ENCODE measurements around the gene LSAMP.

GRCh38 chr3:115968871-115969270, 476.4 kb downstream of the LSAMP start:
- TF ChIP-seq CTCF (conservative IDR thresholded peaks at IDR 0.05; ENCODE audit: low read depth, low read length) = no peak
- no peak for TF ChIP-seq SMC3 (IDR thresholded peaks at IDR 0.05; ENCODE audit: low read depth, low read length)
- TF ChIP-seq MAFK (IDR thresholded peaks at IDR 0.05; ENCODE audit: low read depth, low read length) = no peak
- TF ChIP-seq POLR2A (IDR thresholded peaks at IDR 0.05; ENCODE audit: low read depth, low read length) = no peak
- no peak for TF ChIP-seq RCOR1 (IDR thresholded peaks at IDR 0.05; ENCODE audit: insufficient replicate concordance, low read length)
- TF ChIP-seq NFE2L2 (IDR thresholded peaks at IDR 0.05; ENCODE audit: low read depth, low read length) = no peak
- no peak for TF ChIP-seq MAZ (IDR thresholded peaks at IDR 0.05; ENCODE audit: borderline replicate concordance, low read depth, low read length)
- TF ChIP-seq RAD21 (IDR thresholded peaks at IDR 0.05; ENCODE audit: low read length) = no peak
- TF ChIP-seq USF2 (IDR thresholded peaks at IDR 0.05; ENCODE audit: low read depth, low read length) = no peak
